DMS53 (cell line): Measurements from ENCODE around the gene SYTL1.
"Not testable (repeated sequence)": the region's sequence is repeated elsewhere in the genome, so short reads cannot be mapped to it uniquely, and the experiment has no call there.

Source experiments
- DNase-seq: peaks from one replicate; lab custom pipeline; 2025; lab: John Stamatoyannopoulos, UW

Gene SYTL1

DNA sequence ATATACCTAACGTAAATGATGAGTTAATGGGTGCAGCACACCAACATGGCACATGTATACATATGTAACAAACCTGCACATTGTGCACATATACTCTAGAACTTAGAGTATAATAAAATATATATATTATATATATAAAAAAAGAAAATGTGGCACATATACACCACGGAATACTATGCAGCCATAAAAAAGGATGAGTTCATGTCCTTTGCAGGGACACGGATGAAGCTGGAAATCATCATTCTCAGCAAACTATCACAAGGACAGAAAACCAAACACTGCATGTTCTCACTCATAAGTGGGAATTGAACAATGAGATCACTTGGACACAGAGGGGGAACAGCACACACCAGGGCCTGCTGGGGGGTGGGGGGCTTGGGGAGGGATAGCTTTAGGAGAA lies 43.0 kb downstream of the SYTL1 start:
- DNase-seq, result not testable (repeated sequence)

DNA sequence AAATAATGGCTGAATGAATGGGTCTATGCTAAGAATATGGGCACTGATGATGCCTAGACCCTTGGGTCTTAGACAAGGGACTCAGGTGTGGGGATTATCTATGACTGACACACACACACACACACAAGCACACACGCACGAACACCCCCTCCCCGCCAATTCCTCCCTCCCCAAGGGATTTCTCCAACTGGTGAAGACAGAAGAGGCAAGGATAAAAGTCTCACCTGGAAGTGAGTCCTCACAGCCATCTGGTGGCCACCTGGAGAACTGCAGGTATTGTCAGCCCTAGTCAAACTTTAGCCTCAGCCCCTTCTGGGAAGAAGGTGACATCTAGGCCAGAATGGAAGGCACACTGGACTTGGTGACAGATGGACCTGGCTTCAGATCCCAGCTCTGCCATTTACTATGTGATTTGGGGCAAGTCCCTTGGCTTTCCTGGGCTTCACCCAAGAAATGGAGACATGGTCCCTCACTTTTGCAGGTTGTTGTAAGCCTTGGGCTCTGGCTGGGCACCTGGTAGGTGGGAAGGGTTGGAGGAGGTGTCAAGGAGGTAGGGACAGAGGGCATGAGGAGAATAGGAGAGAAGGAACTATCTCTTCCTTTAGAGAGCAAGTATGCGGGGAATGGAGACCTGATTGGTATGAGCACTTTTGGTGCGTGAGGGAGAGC lies 46.6 kb downstream of the SYTL1 start:
- peak; percentile 86 for DNase-seq

DNA sequence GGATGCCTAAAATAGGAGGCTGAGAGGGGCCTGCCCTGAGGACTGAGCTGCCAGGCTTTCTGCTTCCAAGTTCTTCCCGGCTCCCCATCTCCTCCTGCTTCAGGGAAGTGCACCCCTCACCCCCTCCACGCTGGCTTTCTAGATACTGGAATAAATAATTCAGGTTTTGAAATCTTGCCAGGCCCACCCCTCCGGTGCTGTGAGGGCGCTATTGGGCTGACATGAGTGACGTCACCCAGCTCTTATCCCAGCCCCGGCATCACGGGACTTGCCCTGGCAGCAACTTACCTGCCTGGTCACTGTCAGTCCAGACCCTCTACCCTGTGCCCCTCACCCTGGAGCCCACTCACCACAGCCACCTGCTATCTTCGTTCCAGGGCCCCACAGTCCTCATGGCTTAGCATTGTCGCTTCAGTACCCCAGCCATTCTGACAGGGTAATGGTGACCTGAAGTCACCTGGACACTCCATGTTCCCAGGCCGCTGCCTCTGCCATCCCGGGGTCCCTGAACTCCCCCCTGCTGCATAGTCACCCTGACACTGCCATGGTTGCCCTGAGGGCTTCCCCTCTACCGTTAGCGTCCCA lies 49.8 kb downstream of the SYTL1 start:
- DNase-seq, result peak; percentile 76

DNA sequence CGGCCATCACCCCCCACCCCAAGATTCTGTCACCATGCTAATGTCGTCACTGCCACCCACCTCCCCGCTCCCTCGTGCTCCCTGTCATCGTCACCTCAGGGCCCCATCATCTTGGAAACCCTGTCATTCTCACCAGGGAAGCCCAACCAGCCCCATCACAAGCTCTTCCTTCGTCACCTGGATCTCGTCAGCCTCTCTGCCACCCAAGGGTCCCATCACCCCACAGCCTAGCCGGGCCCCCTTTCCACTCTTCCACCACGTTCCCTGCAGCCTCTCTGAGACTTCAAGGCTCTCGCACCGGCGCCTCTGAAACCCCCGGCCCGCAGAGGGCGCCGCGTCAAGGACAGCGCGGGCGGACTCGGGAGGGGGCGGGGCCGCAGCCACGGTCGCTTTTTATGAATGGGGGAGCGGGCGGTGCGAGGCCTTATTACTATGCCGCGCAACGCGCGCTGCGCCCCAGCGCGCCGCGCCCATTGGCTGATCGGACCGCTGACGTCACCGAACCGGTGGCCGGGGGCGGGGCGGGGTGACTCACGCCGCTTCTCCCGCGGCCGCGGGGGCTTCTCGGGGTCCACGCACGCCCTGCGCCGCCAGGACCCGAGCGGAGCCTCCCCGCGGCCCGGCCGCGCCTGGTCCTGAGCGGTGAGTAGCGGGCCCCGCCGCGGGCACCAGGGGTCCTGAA lies 50.4 kb downstream of the SYTL1 start, which contains the start of gene GPR3:
TSS of gene GPR3 (plus strand) at position 527 of the 682 bp plus-strand sequence. CDS start 1,177 bp downstream, outside the sequence.
- DNase-seq, result peak; percentile 97

DNA sequence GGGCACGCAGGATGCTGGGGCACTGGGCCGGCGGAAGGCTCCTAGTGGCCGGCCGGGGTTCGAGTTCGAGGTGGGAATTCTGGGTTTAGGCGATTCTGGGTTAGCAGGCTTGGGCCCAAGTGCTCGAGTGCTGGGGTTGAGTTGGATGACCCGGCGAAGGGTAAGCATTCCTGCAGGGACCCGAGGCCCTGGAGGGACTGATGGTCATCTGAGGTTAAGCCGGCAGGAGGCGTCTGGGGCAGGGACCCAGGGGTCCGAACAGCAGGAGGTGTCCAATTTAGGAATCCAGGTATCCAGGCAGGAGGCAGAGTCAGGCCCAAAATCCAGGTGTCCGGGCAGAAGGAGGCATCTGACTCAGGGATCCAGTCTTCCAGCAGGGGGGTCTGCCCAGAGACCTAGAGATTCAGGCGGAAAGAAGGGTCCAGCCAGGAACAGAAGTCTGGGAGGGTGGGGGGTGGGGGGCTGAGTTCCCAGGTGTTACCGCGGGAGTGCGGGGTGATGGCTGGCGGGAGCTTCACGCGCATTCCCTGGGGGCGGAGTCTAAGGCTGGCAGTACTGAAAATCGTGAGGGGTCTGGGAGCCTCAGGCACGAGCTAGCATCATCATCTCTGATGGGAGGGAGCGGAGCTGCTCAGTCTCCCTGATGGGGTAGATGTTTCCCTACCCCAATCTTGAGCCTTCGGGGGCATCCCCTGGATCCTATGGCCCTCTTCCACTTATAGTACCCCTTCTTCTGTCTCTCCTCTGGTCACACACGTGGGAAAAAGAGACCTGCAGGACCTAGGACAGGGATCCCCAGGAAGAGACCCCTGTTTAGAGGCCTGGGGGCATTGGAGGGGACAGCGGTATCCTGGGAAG lies 51.2 kb downstream of the SYTL1 start:
- DNase-seq, result peak; percentile 77

DNA sequence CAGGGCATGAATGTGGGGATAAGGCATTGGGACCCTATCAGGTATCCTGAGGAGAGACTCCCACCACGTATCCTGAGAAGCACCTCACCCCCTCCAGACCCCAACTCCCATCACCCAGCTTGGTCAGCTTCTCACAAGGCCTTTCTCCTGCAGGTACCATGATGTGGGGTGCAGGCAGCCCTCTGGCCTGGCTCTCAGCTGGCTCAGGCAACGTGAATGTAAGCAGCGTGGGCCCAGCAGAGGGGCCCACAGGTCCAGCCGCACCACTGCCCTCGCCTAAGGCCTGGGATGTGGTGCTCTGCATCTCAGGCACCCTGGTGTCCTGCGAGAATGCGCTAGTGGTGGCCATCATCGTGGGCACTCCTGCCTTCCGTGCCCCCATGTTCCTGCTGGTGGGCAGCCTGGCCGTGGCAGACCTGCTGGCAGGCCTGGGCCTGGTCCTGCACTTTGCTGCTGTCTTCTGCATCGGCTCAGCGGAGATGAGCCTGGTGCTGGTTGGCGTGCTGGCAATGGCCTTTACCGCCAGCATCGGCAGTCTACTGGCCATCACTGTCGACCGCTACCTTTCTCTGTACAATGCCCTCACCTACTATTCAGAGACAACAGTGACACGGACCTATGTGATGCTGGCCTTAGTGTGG lies 51.9 kb downstream of the SYTL1 start:
- DNase-seq, result no peak

DNA sequence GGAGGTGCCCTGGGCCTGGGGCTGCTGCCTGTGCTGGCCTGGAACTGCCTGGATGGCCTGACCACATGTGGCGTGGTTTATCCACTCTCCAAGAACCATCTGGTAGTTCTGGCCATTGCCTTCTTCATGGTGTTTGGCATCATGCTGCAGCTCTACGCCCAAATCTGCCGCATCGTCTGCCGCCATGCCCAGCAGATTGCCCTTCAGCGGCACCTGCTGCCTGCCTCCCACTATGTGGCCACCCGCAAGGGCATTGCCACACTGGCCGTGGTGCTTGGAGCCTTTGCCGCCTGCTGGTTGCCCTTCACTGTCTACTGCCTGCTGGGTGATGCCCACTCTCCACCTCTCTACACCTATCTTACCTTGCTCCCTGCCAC lies 52.4 kb downstream of the SYTL1 start:
- DNase-seq, result no peak

DNA sequence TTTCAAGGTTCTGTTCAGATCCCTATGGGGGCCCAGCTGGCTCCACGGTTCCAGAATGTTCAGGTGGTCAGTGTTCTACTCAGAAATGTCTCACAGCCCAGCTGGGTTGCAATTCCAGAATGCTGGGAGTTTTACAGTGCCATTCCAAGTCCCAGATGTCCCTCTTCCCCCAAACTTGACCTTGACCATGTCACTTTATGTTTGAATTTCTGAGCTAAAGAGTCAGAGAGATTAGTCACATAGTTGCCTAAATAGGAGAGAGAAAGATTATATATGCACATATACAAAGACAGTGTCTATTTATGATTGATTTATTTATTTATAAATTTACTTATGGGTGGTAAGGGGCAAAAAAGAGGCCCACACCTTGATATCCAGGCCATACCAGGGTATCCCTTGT lies 53.1 kb downstream of the SYTL1 start:
- no peak for DNase-seq

DNA sequence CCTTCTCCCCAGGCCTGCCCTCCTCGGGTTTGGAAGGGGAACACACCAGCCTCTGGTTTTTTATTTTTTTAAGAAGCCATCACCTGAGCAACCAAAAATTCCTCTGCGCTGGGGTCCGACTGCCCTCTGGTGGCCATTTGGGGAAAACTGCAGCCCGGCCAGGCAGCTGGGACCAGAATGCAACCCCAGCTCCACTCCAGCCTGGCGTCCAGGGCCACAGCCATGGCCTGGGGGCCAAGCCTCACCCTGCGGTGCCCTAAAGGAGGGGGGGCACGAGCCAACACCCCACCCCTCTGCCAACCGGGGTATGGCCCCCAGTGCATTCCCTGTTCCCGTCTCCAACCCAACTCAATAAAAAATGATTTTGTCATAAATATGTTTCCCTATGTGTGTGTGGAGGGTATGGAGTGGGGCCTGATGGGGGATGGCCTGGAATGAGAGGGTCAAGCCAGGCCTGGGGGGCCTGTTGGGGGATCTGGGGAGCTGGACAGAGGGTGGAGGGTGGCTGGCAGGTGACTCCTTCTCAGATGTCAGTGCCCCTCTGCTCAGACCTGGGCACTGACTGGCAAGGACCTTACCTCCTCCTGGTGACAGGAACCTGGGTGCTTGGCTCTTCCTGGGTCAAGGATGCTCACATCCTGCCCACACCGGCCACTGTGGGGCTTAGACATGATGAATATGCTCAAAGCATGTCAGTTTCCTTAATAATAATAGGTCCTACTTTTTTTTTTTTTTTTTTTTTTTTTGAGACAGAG lies 53.8 kb downstream of the SYTL1 start:
- peak; percentile 88 for DNase-seq

DNA sequence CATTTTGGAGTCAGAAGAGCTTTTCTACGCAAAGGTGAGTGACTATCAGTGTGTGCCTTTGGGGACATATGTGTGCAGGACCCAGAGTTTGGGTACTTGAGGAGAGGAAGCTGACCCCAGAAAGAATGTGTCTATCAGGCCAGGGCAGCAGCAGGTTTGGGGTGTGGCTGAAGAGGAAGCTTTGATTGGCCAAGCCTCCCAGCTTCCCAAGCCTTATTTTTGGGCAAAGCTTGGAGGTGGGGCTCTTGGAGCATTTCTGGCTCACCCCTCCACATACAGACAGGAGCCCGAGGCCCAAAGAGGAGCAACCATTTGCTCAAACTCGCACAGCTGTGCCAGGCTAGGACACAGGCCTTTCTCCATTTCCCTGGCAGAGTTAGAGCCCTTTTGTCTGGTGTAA lies 55.3 kb downstream of the SYTL1 start:
- no peak for DNase-seq

DNA sequence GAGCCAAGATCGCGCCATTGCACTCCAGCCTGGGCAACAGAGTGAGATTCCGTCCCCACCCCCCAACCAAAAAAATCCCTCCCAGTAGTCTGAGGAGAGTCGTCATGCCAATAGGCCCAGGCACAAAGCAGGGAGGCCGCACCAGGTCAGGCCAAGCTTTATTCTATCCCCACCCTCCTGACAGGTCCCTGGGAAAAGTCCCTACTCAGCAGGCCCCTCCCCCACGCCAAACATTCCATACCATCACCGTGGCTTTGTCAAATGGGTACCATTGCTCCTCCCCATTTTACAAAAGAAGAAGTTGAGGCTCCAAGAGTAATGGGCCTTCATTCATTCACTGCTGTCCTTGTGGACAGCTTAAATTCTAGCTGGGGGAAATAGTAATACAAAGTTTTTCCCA lies 55.9 kb downstream of the SYTL1 start:
- no peak for DNase-seq

DNA sequence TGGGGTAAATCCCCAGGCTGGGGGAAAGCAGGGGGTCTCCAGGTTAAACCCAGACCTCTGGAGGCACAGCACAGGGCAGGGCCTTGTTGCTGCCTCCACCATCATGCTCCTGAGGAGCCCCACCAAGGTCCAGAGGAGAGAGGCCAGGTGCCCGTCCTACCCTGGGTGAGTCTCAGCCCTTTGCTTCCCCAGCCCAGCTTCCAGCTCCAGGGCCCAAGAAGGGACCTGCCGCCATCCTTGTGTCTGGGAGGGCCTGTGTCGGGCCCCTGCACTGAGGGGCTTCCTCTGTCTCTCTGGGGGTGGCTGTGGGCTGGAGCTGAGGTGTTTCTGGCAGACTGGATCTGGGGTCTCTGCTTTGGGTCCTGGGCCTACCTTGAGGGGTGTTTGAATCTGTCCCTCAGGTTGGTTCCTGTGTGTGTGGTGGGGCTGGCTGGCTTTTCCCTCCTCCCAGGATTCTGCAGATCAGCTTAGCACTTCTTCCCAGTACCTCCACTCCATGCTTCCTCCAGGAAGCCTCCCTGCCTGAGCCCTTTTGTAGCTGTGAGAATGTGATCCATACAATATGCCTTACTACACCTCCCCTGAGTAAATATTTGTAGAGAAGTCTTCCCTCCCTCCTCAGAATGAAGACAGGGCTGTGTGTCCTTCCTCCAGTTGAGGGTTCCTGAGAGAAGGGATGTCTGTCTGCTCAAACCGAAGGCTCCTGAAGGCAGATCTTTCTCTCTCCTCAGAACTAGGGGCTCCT lies 56.8 kb downstream of the SYTL1 start:
- DNase-seq, result no peak

DNA sequence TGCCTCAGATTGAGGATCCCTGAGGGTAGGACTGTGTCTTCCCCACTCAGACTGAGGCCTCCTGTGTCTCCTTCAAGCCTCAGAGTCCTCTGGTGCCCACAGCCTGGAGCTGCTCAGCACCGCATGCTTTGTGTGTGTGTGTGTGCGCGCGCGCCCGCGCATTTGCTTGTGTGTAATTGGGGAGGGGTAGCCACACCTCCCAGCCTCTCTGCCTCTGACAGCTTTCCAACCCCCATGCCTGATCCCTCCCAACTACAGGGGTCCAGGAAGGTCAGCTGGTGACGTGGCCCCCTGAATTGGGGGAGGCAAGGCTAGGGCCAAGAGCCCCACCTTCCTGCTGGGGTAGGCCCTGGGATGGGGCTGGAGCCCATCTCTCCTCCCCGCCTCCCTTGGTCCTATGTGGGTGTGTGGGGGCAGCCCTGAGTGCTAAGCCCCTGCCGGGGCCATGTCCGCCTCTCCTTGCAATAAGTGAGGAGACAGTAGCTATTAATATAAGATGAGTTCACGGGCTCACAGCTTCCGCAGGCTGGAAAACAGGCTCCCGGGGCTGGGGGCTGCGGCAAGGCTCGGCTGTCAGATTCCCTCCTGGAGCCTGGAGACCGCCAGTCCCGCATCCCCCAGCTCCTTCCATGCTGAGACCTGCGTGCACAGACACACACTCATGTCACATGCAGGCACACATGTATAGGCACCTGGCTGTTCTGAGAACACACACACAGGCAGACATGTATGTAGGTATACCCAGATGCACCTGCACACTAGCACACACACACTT lies 57.6 kb downstream of the SYTL1 start:
- DNase-seq, result no peak

DNA sequence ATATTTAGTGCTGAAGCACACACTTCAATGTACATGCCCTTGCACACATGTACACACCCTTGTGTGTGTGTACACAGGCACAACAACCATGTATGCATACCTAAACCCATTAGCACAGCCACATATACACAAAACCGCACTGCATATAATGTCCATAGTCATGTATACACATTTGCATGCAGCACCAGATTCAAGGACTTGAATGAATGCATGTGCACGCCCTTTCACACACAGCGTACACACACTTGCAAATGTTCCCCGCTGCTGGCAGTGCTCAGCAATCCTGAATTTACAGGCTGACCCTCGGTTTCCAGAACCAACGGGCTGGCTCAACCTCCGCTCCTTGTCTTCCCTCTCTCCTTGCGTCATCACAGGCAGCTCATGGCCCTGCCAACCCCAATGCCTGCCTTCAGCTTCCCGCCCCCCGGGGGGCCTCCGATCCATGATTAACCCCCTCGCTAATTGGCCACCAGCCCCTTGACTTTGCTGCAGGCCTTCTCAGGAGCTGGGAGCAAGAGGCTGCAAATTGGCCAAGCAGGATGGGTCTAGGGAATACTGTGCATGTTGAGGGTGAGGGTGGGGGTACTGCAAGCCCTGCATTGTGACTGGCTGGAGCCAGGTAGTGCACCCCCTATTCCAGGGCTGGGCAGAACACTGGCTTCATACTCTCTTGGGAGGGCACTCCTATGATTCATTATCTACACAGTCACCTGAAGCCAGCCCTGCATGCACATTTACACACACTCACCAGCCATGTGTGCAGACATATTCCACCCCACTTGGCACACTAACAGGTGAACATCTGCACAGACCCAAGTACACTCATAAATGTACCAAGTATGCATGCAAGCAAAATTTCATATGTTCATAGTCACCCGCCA lies 58.5 kb downstream of the SYTL1 start:
- DNase-seq, result no peak

DNA sequence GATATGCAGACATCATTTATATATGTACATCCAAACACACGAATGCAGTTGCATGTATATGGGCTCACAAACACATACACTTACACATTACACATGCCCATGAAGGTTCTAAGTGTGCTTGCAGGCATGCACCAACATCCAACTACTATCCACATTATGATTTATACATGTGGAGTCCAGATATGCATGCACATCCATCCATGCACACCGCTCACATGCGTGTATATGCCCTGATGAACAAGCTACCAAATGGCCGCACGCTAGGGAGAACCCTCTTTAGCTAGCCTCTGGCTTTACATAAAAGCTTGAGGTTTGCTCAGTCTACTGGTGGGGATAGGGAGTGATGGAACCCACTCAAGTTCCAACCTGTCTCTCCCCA lies 59.1 kb downstream of the SYTL1 start:
- no peak for DNase-seq

DNA sequence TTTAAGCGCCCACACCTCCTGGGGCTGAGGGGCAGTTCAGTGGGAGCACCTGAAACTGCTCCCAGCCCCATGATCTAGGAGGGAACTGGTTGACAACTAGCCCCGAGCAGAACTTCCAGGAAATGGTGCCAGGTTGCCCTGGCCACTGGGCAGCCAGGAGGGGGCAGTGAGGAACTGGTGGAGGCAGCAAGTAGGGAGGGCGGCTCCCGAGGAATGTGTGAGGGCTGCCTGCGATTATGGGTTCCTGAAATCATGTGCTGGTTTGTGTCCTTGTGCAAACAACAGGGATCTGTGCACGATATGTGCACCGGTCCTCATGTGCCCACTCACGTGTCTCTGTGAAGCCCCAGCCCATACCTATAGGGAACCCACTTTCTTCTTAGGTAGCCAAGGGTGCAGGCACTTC lies 60.5 kb downstream of the SYTL1 start:
- peak; percentile 54 for DNase-seq

DNA sequence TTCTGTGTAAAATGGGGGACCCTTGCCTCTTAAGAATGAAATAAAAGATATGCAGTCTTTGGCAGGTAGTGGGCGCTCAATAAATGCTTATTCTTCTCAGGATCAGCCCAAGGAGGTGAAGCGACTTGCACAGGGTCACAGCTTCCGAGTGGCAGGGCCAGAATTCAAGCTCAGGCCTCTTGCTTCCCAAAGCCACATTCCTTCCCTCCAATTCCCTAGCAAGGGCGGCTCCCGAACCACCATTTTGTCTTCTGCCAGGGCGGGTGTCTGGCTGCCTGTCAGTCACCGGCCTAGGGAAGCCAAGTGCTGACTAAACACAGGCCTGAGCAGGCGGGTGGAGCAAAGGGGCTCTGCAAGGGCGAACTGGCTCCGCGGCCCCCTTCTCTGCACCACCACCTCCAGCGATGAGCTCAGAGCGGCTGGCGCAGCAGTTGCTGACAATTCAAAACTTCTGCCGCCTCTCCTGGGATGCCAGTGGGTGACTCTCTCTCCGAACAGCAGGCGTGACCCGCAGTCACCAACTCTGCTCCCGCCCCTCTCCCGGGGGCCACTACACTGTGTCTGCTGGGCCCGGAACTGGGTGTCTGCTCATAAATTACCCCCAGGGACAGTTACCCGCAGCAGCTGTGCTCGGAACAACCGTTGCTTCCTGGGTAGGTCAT lies 61.4 kb downstream of the SYTL1 start:
- no peak for DNase-seq
